ENCODE data around the gene PCED1B.
"Not testable (repeated sequence)": the region's sequence is repeated elsewhere in the genome, so short reads cannot be mapped to it uniquely, and the experiment has no call there.

Gene PCED1B

GRCh38 chr12:47131011-47131410 is 51.6 kb downstream of the PCED1B start:
- DNase-seq, result no peak

GRCh38 chr12:47134005-47134404 is 54.6 kb downstream of the PCED1B start:
- no peak for DNase-seq

- no peak for DNase-seq
These were observed 56.2 kb downstream of the PCED1B start for GRCh38 chr12:47135578-47135977.

DNA sequence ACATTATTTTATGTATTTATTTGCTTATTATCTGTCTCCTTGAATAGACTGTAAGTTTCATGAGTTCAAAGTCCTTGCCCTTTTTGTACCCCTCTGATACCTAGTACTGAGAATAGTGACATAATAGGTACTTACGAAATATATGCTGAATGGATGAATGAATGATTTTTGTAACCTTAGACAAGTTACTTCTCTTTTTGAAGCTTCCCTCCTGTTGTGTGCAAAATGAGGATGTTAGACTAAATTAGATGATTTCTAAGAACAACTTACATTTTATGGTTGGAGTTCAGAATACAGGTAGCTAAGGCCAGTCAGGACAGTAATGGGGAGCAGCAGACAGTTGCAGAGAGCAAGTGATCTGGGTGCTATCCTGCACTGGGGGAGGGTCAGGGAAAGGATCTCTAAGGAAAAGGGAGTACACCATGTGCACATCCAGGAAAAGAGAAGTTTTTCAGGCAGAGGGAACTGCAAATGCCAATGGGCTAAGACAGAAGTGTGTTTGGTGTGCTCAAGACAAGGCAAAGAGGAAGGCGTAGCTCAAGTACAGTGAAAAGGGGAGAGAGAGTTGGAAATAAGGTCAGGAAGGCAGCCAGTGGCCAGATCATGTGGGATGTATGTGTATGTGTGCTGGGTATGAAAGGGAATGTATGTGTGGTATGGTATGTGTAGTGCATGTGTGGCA is 59.7 kb downstream of the PCED1B start:
- no peak for DNase-seq

- DNase-seq, result no peak
These were observed 62.0 kb downstream of the PCED1B start for GRCh38 chr12:47141459-47141858.

DNA sequence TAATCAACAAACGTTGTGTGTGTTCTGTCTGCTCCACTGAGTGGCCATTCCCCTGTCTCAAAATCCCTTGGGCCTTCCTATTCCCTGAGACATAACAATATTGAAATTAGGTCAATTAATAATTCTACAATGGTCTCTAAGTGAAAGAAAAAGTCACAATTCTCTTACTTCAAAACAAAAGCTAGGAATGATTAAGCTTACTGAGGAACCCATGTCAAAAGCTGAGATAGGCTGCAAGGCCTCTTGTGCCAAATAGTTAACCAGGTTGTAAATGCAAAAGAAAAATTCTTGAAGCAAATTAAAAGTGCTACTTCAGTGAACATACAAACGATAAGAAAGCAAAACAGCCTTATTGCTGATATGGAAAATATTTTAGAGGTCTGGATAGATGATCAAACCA is 65.3 kb downstream of the PCED1B start:
- DNase-seq, result no peak

DNA sequence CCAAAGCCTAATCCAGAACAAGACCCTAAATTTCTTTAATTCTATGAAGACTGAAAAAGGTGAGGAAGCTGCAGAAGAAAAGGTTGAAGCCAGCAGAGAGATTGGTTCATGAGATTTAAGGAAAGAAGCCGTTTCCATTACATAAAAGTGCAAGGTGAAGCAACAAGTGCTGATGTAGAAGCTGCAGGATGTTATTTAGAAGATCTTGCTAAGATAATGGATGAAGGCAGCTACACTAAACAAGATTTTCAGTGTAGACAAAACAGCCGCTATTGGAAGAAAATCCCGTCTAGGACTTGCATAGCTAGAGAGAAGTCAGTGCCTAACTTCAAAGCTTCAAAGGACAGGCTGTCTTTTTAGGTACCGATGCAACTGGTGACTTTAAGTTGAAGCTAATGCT is 65.8 kb downstream of the PCED1B start:
- DNase-seq, result no peak

DNA sequence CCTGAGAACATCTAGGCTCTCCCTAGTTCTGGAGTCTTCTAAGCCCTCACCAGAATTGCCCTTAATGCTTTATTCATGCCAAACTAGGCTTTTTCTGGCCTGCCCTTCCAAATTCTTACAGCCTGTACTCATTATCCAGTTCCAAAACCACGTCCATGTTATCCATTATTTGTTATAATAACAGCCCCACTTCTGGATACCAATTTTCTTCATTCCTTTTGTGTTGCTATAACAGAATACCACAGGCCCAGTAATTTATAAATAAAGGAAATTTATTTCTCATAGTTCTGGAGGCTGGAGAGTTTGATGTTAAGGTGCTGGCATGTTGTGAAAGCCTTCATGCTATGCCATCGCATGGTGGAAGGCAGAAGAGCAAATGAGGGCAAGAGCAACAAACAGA is 68.3 kb downstream of the PCED1B start:
- no peak for DNase-seq

- no peak for DNase-seq
These were observed 69.7 kb downstream of the PCED1B start for GRCh38 chr12:47149146-47149545.

DNA sequence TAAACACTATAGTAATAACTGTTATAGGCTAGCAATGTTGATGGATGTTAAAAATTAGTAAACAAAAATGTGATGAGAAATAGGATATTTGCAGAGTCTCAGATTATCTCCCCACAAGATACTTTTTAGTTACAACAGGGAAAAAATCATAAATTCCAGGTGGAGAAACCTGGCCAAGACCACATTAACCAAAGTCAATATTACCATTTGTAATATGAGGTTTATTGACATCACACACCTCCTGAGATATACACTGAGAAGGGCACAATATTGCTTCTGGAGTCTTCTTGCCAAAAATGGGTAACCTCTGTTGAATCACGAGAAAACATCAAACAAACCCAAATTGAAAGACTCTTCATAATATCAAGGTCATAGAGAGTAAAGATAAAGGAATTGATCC is 72.7 kb downstream of the PCED1B start:
- DNase-seq, result no peak

DNA sequence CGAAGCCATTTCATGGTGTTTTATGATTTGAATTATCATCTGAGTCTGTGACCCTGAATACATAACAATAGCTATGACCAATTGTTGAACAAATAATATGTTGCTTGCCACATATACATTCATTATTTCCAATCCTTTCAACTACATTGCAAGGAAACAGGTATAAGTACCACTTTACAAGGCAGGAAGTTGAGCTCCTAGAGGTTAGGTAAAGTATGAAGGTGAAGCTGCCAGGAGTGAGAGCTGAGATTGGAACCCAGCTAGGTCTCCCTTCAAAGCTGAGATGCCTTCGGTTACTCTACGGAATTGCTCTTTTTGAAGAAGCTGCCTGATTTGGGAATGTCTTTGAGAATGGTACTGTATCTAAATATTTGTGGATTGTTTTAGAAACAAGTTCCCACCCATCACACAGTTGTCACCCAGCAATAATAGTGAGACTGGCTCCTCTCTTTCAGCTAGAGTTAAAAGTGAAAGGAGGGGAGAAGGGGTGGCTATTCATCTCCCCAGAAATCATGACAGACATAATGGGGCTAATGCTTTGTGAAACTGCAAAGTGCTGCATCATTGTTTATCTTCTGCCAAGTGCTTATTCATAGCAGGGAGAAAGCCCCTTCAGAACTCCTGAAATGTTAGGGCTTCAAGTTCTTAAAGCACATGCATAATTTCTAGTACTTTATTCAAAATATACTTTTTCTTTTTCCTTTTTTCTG is 76.2 kb downstream of the PCED1B start:
- DNase-seq, result no peak

- DNase-seq, result no peak
These were observed 76.8 kb downstream of the PCED1B start for GRCh38 chr12:47156167-47156736.

DNA sequence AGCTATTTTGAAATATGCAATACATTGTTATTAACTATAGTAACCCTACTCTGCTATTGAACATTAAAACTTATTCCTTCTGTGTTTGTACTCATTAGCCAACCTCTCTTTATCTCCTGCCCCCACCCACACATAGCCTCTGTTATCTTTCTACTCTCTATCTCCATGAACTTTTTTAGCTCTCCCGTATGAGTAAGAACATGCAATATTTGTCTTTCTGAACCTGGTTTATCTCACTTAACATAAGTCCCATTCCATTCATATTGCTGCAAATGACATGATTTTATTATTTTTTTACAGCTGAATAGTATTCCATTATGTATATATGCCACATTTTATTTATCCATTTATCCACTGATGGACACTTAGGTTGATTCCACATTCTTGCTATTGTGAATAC is 79.4 kb downstream of the PCED1B start:
- DNase-seq, result no peak

DNA sequence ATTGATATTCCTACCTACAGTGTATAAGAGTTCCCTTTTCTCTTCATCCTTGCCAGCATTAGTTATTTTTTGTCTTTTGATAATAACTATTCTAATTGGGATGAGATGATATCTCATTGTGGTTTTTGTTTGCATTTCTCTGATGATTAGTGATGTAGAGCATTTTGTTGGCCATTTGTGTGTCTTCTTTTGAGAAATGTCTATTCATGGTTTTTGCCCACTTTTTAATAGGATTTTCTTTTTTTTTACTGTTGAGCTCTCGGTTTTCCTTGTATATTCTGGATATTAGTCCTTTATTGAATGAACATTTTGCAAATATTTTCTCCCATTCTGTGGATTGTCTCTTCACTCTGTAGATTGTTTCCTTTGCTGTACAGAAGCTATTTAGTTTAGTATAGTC is 79.9 kb downstream of the PCED1B start:
- no peak for DNase-seq

DNA sequence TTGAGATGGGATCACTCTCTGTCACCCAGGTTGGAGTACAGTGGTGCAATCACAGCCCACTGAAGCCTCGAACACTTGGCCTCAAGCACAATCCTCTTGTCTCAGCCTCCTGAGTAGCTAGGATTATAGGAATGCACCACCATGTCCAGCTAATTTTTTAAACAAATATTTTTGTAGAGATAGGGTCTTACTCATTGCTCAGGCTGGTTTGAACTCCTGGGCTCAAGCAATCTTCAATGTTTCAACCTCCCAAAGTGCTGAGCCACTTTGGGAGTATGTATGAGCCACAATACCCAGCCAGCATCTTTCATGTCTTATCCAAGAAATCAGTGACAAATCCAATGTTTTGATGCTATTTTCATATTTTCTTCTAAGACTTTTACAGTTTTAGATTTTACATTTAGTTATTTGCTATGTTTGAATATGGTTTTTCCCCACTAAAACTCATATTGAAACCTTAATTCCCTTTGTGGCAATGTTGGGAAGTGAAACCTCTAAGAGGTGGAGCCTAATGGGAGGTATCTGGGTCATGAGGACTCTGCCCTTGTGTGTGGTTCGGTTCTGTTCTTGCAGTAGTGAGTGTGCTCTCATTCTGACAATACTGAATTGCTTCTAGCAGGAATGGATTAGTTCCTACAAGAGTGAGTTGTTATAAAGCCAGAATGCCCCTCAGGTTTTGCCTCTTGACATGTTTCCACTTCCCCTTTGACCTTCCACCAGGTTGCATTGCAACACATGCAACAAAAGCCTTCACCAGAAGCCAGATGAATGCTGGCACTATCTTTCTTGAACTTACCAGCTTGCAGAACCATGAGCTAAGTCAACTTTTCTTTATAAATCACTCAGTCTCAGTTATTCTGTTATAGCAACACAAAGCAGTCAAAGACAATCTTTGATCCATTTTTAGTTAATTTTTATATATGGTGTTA is 81.2 kb downstream of the PCED1B start:
- no peak for DNase-seq

DNA sequence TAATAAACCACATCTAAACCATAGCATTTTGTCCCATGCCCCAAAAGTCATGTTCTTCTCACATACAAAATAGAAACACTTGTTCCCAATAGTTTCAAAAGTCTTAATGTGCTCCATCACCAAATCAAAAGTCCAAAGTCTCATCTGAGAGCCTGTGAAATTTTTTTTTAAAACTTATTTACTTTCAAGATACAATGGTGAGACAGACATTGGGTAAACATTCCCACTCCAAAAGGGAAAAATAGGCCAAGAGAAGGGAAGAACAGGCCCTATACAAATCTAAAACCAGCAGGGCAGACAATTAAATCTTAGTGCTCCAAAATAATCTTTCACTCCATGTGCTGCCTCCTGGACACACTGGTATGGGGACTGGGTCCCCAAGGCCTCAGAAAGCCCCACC is 84.7 kb downstream of the PCED1B start:
- no peak for DNase-seq

DNA sequence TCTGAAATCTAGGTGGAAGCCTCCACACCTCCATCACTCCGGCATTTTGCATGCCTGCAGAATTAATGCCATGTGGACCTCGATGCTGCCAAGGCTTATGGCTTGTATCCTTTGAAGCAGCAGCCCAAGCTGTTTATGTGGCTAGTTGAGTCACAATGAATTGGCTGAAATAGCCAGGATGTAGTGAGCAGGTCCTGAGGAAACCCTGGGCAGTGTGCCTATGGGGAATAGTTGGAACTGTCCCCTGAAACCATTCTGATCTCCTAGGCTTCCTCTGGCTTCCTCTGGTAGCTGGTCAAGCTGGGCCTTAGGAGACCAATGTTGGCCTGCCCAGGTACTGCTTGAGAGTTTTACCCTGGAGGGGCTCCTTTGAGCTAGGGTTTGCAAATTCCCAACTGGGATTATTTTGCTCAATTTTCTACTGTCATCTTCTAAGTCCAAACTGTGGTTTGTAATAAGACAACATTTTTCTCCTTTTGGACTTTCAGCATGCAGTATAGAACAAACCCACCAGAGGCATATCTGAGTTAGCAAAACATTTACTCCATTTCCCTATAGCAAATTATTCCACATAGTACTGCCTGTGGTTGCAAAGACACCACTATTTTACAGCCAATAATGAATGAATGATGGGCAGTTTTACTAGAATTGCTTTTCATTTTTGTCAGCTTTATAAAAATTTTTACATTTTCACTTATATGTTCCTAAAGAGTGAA is 85.5 kb downstream of the PCED1B start:
- no peak for DNase-seq

DNA sequence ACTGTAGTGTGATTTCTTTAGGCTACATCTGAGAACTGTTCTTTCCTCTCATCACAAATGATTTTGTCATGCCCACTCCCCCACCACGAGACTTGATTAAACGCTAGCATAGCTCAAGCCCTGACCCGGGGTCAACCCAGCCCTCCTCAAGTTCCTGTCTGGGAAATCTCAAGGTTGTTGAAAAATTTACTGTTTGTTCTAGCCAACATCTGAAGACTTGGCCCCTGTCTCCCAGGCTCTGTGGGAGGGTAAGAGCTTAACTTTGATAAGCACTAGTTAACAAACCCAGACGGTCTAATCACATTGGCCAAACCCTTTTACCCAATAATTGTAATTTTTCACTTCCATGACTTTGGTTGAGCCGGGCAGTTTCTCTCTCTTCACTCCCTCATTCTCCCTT is 86.5 kb downstream of the PCED1B start:
- DNase-seq, result no peak

DNA sequence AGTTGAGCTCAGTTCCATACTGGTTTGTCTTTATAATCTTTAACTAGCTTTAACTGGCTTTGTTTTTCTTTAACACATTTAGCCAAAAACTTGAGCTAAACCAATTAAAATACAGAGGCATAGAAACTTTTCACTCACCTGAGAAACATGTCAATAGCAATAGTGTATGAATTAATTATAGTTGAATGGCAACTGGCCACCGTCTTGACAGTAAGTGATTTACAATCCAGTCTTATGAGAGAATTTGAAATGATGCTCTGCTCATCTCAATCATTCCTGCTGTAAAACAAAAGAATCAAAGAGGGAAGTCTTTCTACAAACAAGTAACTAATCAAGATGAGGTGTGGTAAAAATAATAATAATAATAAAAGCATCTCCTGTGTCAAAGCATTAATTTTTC is 86.9 kb downstream of the PCED1B start:
- no peak for DNase-seq

DNA sequence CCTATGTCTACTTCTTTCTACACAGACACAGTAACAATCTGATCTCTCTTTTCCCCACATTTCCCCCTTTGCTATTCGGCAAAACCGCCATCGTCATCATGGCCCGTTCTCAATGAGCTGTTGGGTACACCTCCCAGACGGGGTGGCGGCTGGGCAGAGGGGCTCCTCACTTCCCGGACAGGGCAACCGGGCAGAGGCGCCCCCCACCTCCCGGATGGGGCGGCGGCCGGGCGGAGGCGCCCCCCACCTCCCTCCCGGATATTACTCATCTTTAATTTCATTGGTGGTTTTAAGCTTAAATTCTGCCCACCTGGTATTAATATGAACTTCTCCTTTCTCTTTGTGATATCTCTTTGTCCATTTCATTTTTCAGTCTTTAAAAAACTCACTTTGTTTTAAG is 90.9 kb downstream of the PCED1B start:
- not testable (repeated sequence) for DNase-seq

- no peak for DNase-seq
These were observed 98.6 kb downstream of the PCED1B start for GRCh38 chr12:47178014-47178413.

GRCh38 chr12:47182164-47182938 is 102.9 kb downstream of the PCED1B start:
- DNase-seq, result not testable (repeated sequence)

Data from NCI-H345 (cell line).